GM12891 (cell line): ENCODE results near the gene CLIP1.

ENCODE experiments used
- POLR2A ChIP-seq: IDR thresholded peaks from 2 replicates; pipeline ENCODE4 v1.6.1; 2011; ENCODE audit warnings: low read depth, low read length, control low read depth
- POLR2AphosphoS5 ChIP-seq: IDR thresholded peaks from 2 replicates; pipeline ENCODE4 v1.6.1; 2011; ENCODE audit warnings: low read depth, low read length, control low read depth
- POU2F2 ChIP-seq: IDR thresholded peaks from 2 replicates; pipeline ENCODE4 v1.6.1; 2011; ENCODE audit warnings: low read depth, mild to moderate bottlenecking, control low read depth, low read length, moderate library complexity
- SPI1 ChIP-seq: IDR thresholded peaks from 2 replicates; pipeline ENCODE4 v1.6.1; 2011; ENCODE audit warnings: low read depth, low read length, control low read depth
- TAF1 ChIP-seq: IDR thresholded peaks from 2 replicates; pipeline ENCODE4 v1.6.1; 2011; ENCODE audit warnings: low read depth, low read length, control low read depth

- TF ChIP-seq POLR2AphosphoS5 (no peak), SPI1 (no peak), POLR2A (no peak), POU2F2 (no peak), TAF1 (no peak)
These were observed 77.4 kb downstream of the CLIP1 start for GRCh38 chr12:122345042-122345441.
